ENCODE data around the gene LCNL1.

The LCNL1 gene

DNA sequence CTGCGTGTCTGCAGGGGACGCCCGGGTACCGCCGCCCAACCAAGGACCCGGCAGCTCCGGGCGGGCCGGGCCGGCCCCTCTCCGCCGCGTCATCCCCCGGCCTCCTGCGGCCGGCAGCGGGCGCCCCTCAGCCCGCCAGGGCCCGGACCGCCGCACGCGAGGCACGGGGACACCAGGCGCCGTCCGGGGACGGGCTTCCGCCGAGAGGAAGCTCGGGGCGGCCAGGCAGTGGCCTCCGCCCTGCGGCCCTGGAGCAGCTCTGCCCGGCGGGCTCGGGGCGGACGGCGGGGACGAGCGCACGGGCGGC, 38.6 kb upstream of the LCNL1 start:
- peak overlapping the region; percentile 60 for H3K4me2 ChIP-seq

GRCh38 chr9:136944519-136945332, 38.1 kb upstream of the LCNL1 start, which contains the start of the genes C8G and FBXW5:
TSS of gene C8G (plus strand) at chr9:136945243. CDS start at chr9:136945321, 78 bp downstream.
TSS of gene FBXW5 (minus strand) at chr9:136944738. CDS start at chr9:136944083, 655 bp downstream.
- peaks cover 18% of the 10 kb centered on the region; the same call in 1 of the 2 replicates for H3K79me2 ChIP-seq (ENCODE audit: insufficient read depth, low read depth)
- H3K27ac ChIP-seq = peak within 1 kb of the TSS; percentile 60
- peak within 1 kb of the TSS; percentile 22 for H3K4me3 ChIP-seq (IDR thresholded peaks at IDR 0.05; ENCODE audit: insufficient read depth, low read depth, low read length)
- peaks cover 3% of the 10 kb centered on the region; the same call in 1 of the 2 replicates for H3K36me3 ChIP-seq (ENCODE audit: insufficient read depth)
- TF ChIP-seq CTCF (conservative IDR thresholded peaks at IDR 0.05; ENCODE audit: low read depth, low read length) = peak; percentile 81
- H4K20me1 ChIP-seq (ENCODE audit: insufficient read depth) = no peaks in the 10 kb centered on the region
- H3K4me1 ChIP-seq (ENCODE audit: low read depth, poor library complexity, severe bottlenecking) = peaks cover 17% of the 10 kb centered on the region
- H3K9ac ChIP-seq = peak within 1 kb of the TSS; percentile 64; the same call in 1 of the 2 replicates
- no peak within 1 kb of the TSS; the same call in 1 of the 2 replicates for H2AFZ ChIP-seq (ENCODE audit: low read depth)
- no peaks in the 10 kb centered on the region for H3K27me3 ChIP-seq (ENCODE audit: insufficient read depth, low read depth)
- H3K4me2 ChIP-seq = peak within 1 kb of the TSS; percentile 60

More for the DNA sequence above, 38.6 kb upstream of the LCNL1 start:
- TF ChIP-seq CTCF (conservative IDR thresholded peaks at IDR 0.05; ENCODE audit: low read depth, low read length) = no peak
- peak overlapping the region; percentile 60 for H3K27ac ChIP-seq
- H3K79me2 ChIP-seq (ENCODE audit: insufficient read depth, low read depth) = peaks cover 18% of the 10 kb centered on the region; the same call in 1 of the 2 replicates
- no peaks in the 10 kb centered on the region for H4K20me1 ChIP-seq (ENCODE audit: insufficient read depth)
- H2AFZ ChIP-seq (ENCODE audit: low read depth) = no peak overlapping the region
- peaks cover 15% of the 10 kb centered on the region for H3K4me1 ChIP-seq (ENCODE audit: low read depth, poor library complexity, severe bottlenecking)
- H3K4me3 ChIP-seq (IDR thresholded peaks at IDR 0.05; ENCODE audit: insufficient read depth, low read depth, low read length) = no peak overlapping the region
- no peaks in the 10 kb centered on the region for H3K27me3 ChIP-seq (ENCODE audit: insufficient read depth, low read depth)
- H3K36me3 ChIP-seq (ENCODE audit: insufficient read depth) = peaks cover 3% of the 10 kb centered on the region; the same call in 1 of the 2 replicates
- peak overlapping the region; percentile 64; the same call in 1 of the 2 replicates for H3K9ac ChIP-seq

DNA sequence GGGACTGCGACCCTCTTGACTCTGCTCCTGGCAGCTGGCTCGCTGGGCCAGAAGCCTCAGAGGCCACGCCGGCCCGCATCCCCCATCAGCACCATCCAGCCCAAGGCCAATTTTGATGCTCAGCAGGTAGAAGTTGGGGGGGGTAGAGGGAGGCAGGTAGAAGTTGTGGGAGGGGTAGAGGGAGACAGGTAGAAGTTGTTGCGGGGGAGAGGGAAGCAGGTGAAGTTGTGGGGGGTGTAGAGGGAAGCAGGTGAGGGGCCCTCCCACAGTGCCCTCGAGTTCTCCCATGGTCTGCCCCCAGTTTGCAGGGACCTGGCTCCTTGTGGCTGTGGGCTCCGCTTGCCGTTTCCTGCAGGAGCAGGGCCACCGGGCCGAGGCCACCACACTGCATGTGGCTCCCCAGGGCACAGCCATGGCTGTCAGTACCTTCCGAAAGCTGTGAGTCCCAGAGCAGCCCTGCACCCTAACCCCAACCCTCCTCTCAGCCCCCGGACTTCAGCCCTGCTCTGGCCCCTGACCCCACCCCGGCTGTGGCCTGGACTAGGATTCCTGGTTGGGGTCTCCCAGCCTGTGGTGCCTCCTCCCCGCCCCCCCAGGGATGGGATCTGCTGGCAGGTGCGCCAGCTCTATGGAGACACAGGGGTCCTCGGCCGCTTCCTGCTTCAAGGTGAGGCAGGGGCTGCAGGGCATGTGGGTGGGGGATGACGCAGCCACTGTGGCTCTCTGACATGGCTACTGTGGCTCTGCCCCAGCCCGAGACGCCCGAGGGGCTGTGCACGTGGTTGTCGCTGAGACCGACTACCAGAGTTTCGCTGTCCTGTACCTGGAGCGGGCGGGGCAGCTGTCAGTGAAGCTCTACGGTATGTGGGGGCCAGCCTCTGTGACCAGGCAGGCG, 37.2 kb upstream of the LCNL1 start:
- H3K79me2 ChIP-seq (ENCODE audit: insufficient read depth, low read depth) = peaks cover 18% of the 10 kb centered on the region; the same call in 1 of the 2 replicates
- no peak overlapping the region for H3K4me2 ChIP-seq
- H3K36me3 ChIP-seq (ENCODE audit: insufficient read depth) = peaks cover 3% of the 10 kb centered on the region; the same call in 1 of the 2 replicates
- no peak overlapping the region for H3K4me3 ChIP-seq (IDR thresholded peaks at IDR 0.05; ENCODE audit: insufficient read depth, low read depth, low read length)
- TF ChIP-seq CTCF (conservative IDR thresholded peaks at IDR 0.05; ENCODE audit: low read depth, low read length) = no peak
- no peak overlapping the region for H2AFZ ChIP-seq (ENCODE audit: low read depth)
- peaks cover 20% of the 10 kb centered on the region for H3K4me1 ChIP-seq (ENCODE audit: low read depth, poor library complexity, severe bottlenecking)
- no peaks in the 10 kb centered on the region for H4K20me1 ChIP-seq (ENCODE audit: insufficient read depth)
- no peaks in the 10 kb centered on the region for H3K27me3 ChIP-seq (ENCODE audit: insufficient read depth, low read depth)
- H3K9ac ChIP-seq = no peak overlapping the region
- H3K27ac ChIP-seq = no peak overlapping the region

- H3K27me3 ChIP-seq (ENCODE audit: insufficient read depth, low read depth) = no peaks in the 10 kb centered on the region
- peaks cover 18% of the 10 kb centered on the region; the same call in 1 of the 2 replicates for H3K79me2 ChIP-seq (ENCODE audit: insufficient read depth, low read depth)
- H3K4me2 ChIP-seq = no peak overlapping the region
- no peak overlapping the region for H3K4me3 ChIP-seq (IDR thresholded peaks at IDR 0.05; ENCODE audit: insufficient read depth, low read depth, low read length)
- no peaks in the 10 kb centered on the region for H3K36me3 ChIP-seq (ENCODE audit: insufficient read depth)
- no peaks in the 10 kb centered on the region for H4K20me1 ChIP-seq (ENCODE audit: insufficient read depth)
- H2AFZ ChIP-seq (ENCODE audit: low read depth) = no peak overlapping the region
- H3K9ac ChIP-seq = no peak overlapping the region
- no peak overlapping the region for H3K27ac ChIP-seq
- no peak for TF ChIP-seq CTCF (conservative IDR thresholded peaks at IDR 0.05; ENCODE audit: low read depth, low read length)
- H3K4me1 ChIP-seq (ENCODE audit: low read depth, poor library complexity, severe bottlenecking) = peaks cover 21% of the 10 kb centered on the region
These were observed 36.4 kb upstream of the LCNL1 start for GRCh38 chr9:136946228-136947027.
